Measurements from ENCODE around the gene OR2T2.
"Not testable (repeated sequence)": the region's sequence is repeated elsewhere in the genome, so short reads cannot be mapped to it uniquely, and the experiment has no call there.

DNA sequence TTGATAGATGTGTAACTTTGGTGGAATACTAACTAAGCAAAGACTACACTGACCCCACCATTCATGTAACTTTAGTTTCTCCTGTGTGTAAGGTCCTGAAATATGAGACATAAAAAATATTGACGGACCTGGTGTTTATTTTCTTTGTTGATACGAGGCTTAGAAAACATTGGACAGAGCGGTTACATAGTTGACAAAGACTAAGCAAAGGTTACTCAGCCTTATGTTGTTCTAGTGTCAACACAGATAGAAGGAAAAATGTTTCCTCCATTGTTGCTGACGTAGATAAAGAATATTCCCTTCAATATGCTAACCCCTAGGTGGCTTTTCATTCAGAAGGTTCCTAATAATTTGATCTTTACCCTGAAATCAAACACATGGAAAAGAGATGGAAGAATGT, 9.6 kb downstream of the OR2T2 start:
- TF ChIP-seq, protein P1, sequence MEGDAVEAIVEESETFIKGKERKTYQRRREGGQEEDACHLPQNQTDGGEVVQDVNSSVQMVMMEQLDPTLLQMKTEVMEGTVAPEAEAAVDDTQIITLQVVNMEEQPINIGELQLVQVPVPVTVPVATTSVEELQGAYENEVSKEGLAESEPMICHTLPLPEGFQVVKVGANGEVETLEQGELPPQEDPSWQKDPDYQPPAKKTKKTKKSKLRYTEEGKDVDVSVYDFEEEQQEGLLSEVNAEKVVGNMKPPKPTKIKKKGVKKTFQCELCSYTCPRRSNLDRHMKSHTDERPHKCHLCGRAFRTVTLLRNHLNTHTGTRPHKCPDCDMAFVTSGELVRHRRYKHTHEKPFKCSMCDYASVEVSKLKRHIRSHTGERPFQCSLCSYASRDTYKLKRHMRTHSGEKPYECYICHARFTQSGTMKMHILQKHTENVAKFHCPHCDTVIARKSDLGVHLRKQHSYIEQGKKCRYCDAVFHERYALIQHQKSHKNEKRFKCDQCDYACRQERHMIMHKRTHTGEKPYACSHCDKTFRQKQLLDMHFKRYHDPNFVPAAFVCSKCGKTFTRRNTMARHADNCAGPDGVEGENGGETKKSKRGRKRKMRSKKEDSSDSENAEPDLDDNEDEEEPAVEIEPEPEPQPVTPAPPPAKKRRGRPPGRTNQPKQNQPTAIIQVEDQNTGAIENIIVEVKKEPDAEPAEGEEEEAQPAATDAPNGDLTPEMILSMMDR (conservative IDR thresholded peaks at IDR 0.05; ENCODE audit: low read depth in 2 of 2): not testable (repeated sequence)
- not testable (repeated sequence) for TF ChIP-seq EZH2 (IDR thresholded peaks at IDR 0.05; ENCODE audit: low read depth, unreplicated experiment)
